Measurements from ENCODE around the gene RASSF7.
A peak's percentile ranks its signal among the peaks of the same experiment; 100 is the strongest.

The RASSF7 gene

DNA sequence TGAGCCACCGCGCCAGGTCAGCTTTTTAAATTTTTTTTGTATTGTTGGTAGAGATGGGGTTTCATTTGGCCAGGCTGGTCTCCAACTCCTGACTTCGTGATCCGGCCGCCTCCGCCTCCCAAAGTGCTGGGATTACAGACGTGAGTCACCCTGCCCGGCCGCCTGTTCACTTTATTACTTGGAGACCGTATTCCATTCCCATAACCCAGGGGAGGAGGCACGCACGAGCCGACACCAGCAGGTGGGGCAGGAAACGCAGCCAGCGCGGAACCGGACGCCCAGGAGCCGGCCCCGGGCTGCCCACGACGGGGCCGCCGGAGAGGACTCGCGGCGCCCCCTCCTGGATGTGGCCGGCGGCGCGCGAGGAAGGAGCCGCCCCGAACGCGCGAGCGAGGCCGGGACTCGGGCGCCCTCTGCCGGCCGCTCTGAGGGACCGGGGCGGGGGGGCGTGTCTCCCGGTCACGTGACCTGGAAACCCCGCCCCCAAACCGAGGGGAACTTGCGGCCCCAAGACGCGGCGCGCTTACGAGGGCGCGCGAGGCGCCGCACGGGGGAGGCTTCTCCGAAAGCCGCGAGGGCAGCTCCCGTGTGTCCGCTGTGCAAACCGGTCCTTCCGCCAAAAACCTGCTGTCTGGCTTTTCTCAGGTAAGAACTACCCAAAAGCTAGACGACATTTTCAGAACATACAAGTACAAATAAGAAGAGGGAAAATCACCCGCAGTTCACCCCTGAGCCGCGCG is 42.1 kb upstream of the RASSF7 start:
- Histone ChIP-seq H3K27me3 (no peaks in the 10 kb centered on the region), H3K4me3 (ENCODE audit: low read depth in 1 of 2, low read length in 1 of 2) (peak overlapping the region; percentile 51 to 55), H3K4me1 (ENCODE audit: control insufficient read depth in 1 of 2, insufficient read depth in 1 of 2, low read depth in 1 of 2, low read length in 1 of 2) (peaks cover 7 to 9% of the 10 kb centered on the region in 2 experiments), H3K36me3 (no peaks in the 10 kb centered on the region), H3K9me3 (no peaks in the 10 kb centered on the region), H3K27ac (peak overlapping the region; percentile 60)
- TF ChIP-seq, protein P1, sequence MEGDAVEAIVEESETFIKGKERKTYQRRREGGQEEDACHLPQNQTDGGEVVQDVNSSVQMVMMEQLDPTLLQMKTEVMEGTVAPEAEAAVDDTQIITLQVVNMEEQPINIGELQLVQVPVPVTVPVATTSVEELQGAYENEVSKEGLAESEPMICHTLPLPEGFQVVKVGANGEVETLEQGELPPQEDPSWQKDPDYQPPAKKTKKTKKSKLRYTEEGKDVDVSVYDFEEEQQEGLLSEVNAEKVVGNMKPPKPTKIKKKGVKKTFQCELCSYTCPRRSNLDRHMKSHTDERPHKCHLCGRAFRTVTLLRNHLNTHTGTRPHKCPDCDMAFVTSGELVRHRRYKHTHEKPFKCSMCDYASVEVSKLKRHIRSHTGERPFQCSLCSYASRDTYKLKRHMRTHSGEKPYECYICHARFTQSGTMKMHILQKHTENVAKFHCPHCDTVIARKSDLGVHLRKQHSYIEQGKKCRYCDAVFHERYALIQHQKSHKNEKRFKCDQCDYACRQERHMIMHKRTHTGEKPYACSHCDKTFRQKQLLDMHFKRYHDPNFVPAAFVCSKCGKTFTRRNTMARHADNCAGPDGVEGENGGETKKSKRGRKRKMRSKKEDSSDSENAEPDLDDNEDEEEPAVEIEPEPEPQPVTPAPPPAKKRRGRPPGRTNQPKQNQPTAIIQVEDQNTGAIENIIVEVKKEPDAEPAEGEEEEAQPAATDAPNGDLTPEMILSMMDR (IDR thresholded peaks at IDR 0.05), result peak; percentile 100

DNA sequence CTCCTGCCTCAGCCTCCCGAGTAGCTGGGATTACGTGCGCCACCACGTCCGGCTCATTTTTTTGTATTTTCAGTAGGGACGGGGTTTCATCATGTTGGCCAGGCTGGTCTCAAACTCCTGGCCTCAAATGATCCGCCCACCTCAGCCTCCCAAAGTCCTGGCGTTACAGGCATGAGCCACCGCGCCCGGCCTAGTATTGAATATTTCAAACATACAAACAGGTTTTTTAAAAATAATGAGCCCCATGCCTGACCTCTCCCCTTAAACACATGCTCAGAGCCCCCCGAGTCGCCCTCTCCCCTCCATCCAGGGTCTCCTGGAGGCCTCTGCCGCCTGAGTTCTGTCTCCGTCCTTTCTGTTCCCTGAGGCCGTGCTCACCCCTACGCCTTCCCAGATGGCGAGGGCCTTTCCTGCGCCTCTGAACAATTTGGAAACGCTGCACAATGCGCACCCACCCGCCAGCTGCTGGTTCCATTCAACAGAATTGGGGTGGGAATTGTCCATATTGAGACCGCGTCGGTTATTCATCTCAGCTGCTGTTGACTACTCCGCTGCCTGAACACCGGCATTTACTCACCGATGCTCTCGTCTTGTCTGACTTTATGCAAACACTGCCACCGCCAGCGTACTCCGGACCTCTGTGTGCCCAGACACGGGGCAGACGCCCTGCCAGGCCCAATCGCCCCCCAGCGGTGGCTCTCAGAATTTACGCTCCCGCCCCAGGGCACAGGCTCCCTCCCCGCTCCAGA is 40.2 kb upstream of the RASSF7 start:
- H3K27ac ChIP-seq, result no peak overlapping the region
- TF ChIP-seq, protein P1 (IDR thresholded peaks at IDR 0.05), result no peak
- no peaks in the 10 kb centered on the region for H3K27me3 ChIP-seq
- H3K4me1 ChIP-seq (ENCODE audit: control insufficient read depth in 1 of 2, insufficient read depth in 1 of 2, low read depth in 1 of 2, low read length in 1 of 2), result peaks cover 4 to 9% of the 10 kb centered on the region in 2 experiments
- H3K4me3 ChIP-seq (ENCODE audit: low read depth in 1 of 2, low read length in 1 of 2), result no peak overlapping the region
- no peaks in the 10 kb centered on the region for H3K36me3 ChIP-seq
- no peaks in the 10 kb centered on the region for H3K9me3 ChIP-seq

DNA sequence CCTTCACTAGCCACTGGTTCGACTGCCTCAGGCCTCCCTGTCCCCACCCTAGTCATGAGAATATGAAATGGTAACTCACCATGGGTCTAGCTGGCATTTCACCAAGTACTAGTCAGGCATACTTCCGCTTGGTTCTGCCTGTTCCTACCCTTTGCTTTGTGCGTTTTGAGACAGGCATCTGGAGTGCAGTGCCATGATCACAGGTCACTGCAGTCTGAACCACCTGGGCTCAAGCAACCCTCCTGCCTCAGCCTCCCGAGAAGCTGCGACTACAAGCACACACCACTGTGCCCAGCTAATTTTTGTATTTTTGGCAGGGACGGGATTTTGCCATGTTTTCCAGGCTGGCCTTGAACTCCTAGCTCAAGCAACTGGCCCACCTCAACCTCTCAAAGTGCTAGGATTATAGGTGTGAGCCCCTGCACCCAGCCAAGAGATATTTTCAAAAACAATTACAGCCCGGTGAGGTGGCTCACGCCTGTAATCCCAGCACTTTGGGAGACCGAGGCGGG is 39.5 kb upstream of the RASSF7 start:
- H3K4me1 ChIP-seq (ENCODE audit: control insufficient read depth in 1 of 2, insufficient read depth in 1 of 2, low read depth in 1 of 2, low read length in 1 of 2), result peaks cover 4 to 9% of the 10 kb centered on the region in 2 experiments
- H3K36me3 ChIP-seq, result no peaks in the 10 kb centered on the region
- TF ChIP-seq, protein P1 (IDR thresholded peaks at IDR 0.05), result no peak
- no peak overlapping the region for H3K27ac ChIP-seq
- H3K9me3 ChIP-seq, result no peaks in the 10 kb centered on the region
- no peak overlapping the region for H3K4me3 ChIP-seq (ENCODE audit: low read depth in 1 of 2, low read length in 1 of 2)
- no peaks in the 10 kb centered on the region for H3K27me3 ChIP-seq

DNA sequence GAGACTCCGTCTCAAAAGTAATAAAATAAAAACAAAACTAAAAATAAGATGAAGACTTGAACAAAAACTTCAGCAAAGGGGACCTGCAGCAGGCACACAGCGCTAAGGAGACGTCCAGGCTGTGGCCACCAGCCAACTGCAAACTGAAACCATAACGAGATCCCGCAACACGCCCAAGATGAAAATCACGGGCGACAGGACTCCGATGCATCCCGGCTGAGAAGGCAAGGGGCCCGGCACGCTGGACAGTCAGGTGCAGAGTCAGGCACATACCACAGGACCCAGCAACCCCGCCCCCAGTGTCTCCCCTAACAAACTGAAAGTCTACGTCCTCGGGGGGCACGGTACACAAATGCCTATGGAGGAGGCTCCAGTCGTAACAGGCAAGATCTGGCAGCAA is 34.6 kb upstream of the RASSF7 start:
- Histone ChIP-seq H3K9me3 (no peaks in the 10 kb centered on the region), H3K27me3 (no peaks in the 10 kb centered on the region), H3K4me3 (ENCODE audit: low read depth in 1 of 2, low read length in 1 of 2) (no peak overlapping the region), H3K27ac (no peak overlapping the region), H3K36me3 (no peaks in the 10 kb centered on the region), H3K4me1 (ENCODE audit: control insufficient read depth in 1 of 2, insufficient read depth in 1 of 2, low read depth in 1 of 2, low read length in 1 of 2) (no peaks in the 10 kb centered on the region)
- TF ChIP-seq, protein P1 (IDR thresholded peaks at IDR 0.05), result no peak

DNA sequence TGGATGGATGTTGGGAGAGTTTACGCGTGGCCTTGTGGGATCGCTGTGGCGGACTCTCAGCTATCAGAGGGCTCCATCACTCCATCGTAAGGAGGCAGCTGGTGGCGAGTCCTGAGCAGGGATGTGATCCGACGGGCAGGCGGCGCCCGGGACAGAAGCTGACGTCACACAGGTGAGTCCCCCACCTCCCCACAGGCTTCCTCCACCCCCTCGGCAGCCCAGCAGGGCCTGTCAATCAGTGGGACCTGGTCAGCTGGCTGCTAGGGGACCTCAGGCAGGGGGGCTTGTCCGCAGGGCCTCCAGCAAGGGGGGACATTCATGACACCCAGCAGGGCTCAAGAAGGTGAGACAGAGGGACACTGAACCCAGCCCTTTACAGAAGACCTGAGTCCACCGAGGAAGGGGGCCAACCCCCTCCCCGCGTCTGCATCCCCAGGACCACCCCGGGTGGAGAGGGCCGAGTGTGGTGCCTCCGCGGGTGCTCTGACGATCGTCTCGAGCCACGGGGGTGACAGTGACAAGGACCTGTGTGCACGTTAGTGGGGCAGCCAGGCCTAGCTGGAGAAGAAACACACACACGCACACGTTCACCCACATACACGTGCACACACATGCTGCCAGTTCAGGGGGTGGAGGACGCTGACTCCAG is 32.5 kb upstream of the RASSF7 start:
- Histone ChIP-seq H3K27me3 (no peaks in the 10 kb centered on the region), H3K36me3 (peaks cover 15% of the 10 kb centered on the region), H3K4me1 (ENCODE audit: control insufficient read depth in 1 of 2, insufficient read depth in 1 of 2, low read depth in 1 of 2, low read length in 1 of 2) (no peaks in the 10 kb centered on the region), H3K9me3 (no peaks in the 10 kb centered on the region), H3K4me3 (ENCODE audit: low read depth in 1 of 2, low read length in 1 of 2) (no peak overlapping the region), H3K27ac (no peak overlapping the region)
- TF ChIP-seq, protein P1 (IDR thresholded peaks at IDR 0.05), result no peak
